K562 (cell line): ENCODE results near the gene CD52. TPM values are rescaled to one million over a fixed set of nuclear protein-coding genes. Genes with fewer than 3 reads are reported as not detected.

Source experiments
- ATAC-seq: fragments of 200-7000 bp; cut with Tn5 transposase; 3 replicates; pipeline ENCODE4 v1.9.1; 2020; ENCODE audit warnings: moderate library complexity
- BruUV-seq: library from RNA; stranded (reverse); fragments of 400-500 nt; replicated peaks from 2 replicates; lab custom pipeline; 2021; lab: Mats Ljungman, UMichigan
- CTCF ChIA-PET: fragments of 300-600 bp; formaldehyde crosslinking; extraction: SDS; loops from one replicate; lab custom pipeline; 2021; ENCODE audit warnings: low intra/inter-chr PET ratio; lab: Yijun Ruan, JAX
- POLR2A ChIA-PET: fragments of 300-600, 350-650 bp; sonication (Branson Sonifier 250); formaldehyde crosslinking; extraction: SDS; loops from one replicate; lab custom pipeline; 2021; ENCODE audit warnings: antibody characterized with exemption, inconsistent platforms; lab: Yijun Ruan, JAX
- DNase-seq, 4 experiments: peaks; one replicate each; pipeline versions ENCODE4 v3.0.0 to v3.0.0-alpha.2; 2011 to 2018; ENCODE audit warnings: low spot score in 3 of 4, mixed read lengths in 3 of 4; ENCODE audit errors: extremely low read depth in 1 of 4
- FAIRE-seq: peaks from 2 replicates; lab custom pipeline; 2011; peaks lifted over from hg19 to GRCh38; lab: Jason Lieb, UNC
- H2AFZ ChIP-seq: 2 replicates; pipeline ENCODE4 v1.6.0; 2011; ENCODE audit warnings: low read depth, low read length, control low read depth, inconsistent platforms
- H3K27ac ChIP-seq: fragments of 200-600 bp; 3 replicates; pipeline ENCODE4 v1.8.0; 2011; ENCODE audit warnings: low read depth, mild to moderate bottlenecking, control low read depth, inconsistent platforms, low read length, moderate library complexity, mixed read lengths; ENCODE audit errors: extremely low read depth
- H3K27me3 ChIP-seq, 2 experiments: fragments of 300-600 bp in 1 of 2; 2 replicates in 1 of 2; 3 replicates in 1 of 2; pipeline versions ENCODE4 v1.6.0 to v1.8.0; 2011; ENCODE audit warnings: inconsistent platforms in 2 of 2, low read length in 2 of 2, mild to moderate bottlenecking in 1 of 2, mixed read lengths in 1 of 2, moderate library complexity in 1 of 2; ENCODE audit not compliant: control insufficient read depth in 2 of 2, insufficient read depth in 2 of 2
- H3K36me3 ChIP-seq: fragments of 300-600 bp; 3 replicates; pipeline ENCODE4 v1.8.0; 2011; ENCODE audit warnings: mild to moderate bottlenecking, low read length, inconsistent platforms; ENCODE audit not compliant: control insufficient read depth, insufficient read depth
- H3K4me1 ChIP-seq, 2 experiments: fragments of 200-600 bp in 1 of 2; replicated peaks in 1 of 2; 2 replicates in 1 of 2; 3 replicates in 1 of 2; pipeline versions ENCODE4 v1.5.1 to v1.8.0; 2011; ENCODE audit warnings: inconsistent platforms in 2 of 2, low read length in 2 of 2, mild to moderate bottlenecking in 1 of 2, mixed read lengths in 1 of 2, moderate library complexity in 1 of 2; ENCODE audit not compliant: control insufficient read depth in 2 of 2, insufficient read depth in 2 of 2
- H3K4me2 ChIP-seq: 2 replicates; pipeline ENCODE4 v1.6.1; 2011; ENCODE audit warnings: low read length, control low read depth, inconsistent platforms, mixed read lengths; ENCODE audit not compliant: insufficient read depth
- H3K4me3 ChIP-seq: fragments of 200-600 bp; sonication (generic), shearing (Covaris generic); 2 replicates; pipeline ENCODE4 v1.5.1; 2016; ENCODE audit warnings: control low read depth, inconsistent platforms
- H3K79me2 ChIP-seq: fragments of 200-600 bp; 3 replicates; pipeline ENCODE4 v1.8.0; 2011; ENCODE audit warnings: low read length, inconsistent platforms; ENCODE audit not compliant: control insufficient read depth, insufficient read depth
- H3K9ac ChIP-seq, 2 experiments: 2 replicates each; pipeline versions ENCODE4 v1.6.0 to v1.6.1; 2011; ENCODE audit warnings: low read depth in 2 of 2, low read length in 2 of 2, control low read depth in 1 of 2, inconsistent platforms in 1 of 2, mild to moderate bottlenecking in 1 of 2, mixed read lengths in 1 of 2; ENCODE audit not compliant: insufficient read depth in 1 of 2
- H3K9me1 ChIP-seq: one replicate; pipeline ENCODE4 v1.6.0; 2011; ENCODE audit warnings: inconsistent platforms, mild to moderate bottlenecking, low read length, moderate library complexity; ENCODE audit not compliant: control insufficient read depth, insufficient read depth
- H3K9me3 ChIP-seq: replicated peaks from 2 replicates; pipeline ENCODE4 v1.5.1; 2011; ENCODE audit warnings: low read depth, low read length, inconsistent platforms; ENCODE audit not compliant: control insufficient read depth, insufficient read depth
- H4K20me1 ChIP-seq: replicated peaks from 2 replicates; pipeline ENCODE4 v1.6.1; 2011; ENCODE audit warnings: low read length, inconsistent platforms, mixed read lengths; ENCODE audit not compliant: control insufficient read depth, insufficient read depth
- CEBPZ ChIP-seq: fragments of 150-350 bp; IDR thresholded peaks from 2 replicates; pipeline ENCODE4 v1.6.1; 2014; ENCODE audit warnings: low read depth, mild to moderate bottlenecking, low read length, borderline replicate concordance
- MTA2 ChIP-seq: fragments of 450-650 bp; IDR thresholded peaks from 2 replicates; pipeline ENCODE4 v1.6.1; 2016; ENCODE audit warnings: low read depth
- NFE2 ChIP-seq: IDR thresholded peaks from 2 replicates; pipeline ENCODE4 v1.6.1; 2014; ENCODE audit warnings: antibody characterized with exemption, low read depth
- RBFOX2 ChIP-seq: fragments of 200-400 bp; formaldehyde crosslinking; IDR thresholded peaks from 2 replicates; pipeline ENCODE4 v1.6.1; 2017; ENCODE audit warnings: low read depth, mild to moderate bottlenecking, low read length, moderate library complexity
- RBM25 ChIP-seq: fragments of 200-400 bp; formaldehyde crosslinking; IDR thresholded peaks from 2 replicates; pipeline ENCODE4 v1.6.1; 2018; ENCODE audit warnings: low read length, low read depth, moderate library complexity; ENCODE audit not compliant: severe bottlenecking
- SMAD3 ChIP-seq: fragments of 450-650 bp; formaldehyde crosslinking; conservative IDR thresholded peaks from 2 replicates; pipeline ENCODE4 v1.4.0; 2020; ENCODE audit warnings: mild to moderate bottlenecking
- SMARCE1 ChIP-seq: fragments of 450-650 bp; IDR thresholded peaks from 2 replicates; pipeline ENCODE4 v1.7.1; 2016; ENCODE audit warnings: mild to moderate bottlenecking
- ZBTB40 ChIP-seq, 2 experiments: fragments of 450-650 bp in 1 of 2; sonication (generic) in 1 of 2; formaldehyde crosslinking in 1 of 2; IDR thresholded peaks; 2 replicates each; pipeline versions ENCODE4 v1.7.1 to v1.9.0; 2016 to 2022; ENCODE audit warnings: inconsistent platforms in 1 of 2, mild to moderate bottlenecking in 1 of 2, missing genetic modification reagents in 1 of 2
- WGBS: fragments of 100-300 bp; shearing (Covaris generic); methylation state at CpG from one replicate; pipeline ENCODE4 v1.1.6; 2016; ENCODE audit warnings: low coverage, mixed read lengths; ENCODE audit not compliant: insufficient coverage; ENCODE audit errors: missing lambda C conversion rate; 5-methylcytosine and 5-hydroxymethylcytosine counted together
- in situ Hi-C: fragments of 300-500 bp; cut with MboI; formaldehyde crosslinking; loops from 4 replicates; pipeline ENCODE4 v1.15.0; 2018; ENCODE audit warnings: inconsistent platforms, mixed read lengths
- intact Hi-C: fragments of 100-400 bp; cut with micrococcal nuclease; formaldehyde crosslinking; loops from 2 replicates; pipeline ENCODE4 v1.14.2; 2022
- polyA plus RNA-seq, 8 experiments: library from polyadenylated mRNA; depleted of rRNA in 4 of 8; stranded (reverse) in 5 of 8; unstranded in 3 of 8; fragments of >200 nt; fragmentation: Nextera tagmentation in 2 of 8; fragmentation: Illumina TruSeq in 1 of 8; extraction: Ambion mirVana in 2 of 8; extraction: Trizol in 1 of 8; gene quantifications; 2 replicates each; pipeline versions ENCODE4 v1.2.1 to v1.2.3, GENCODE V29; 2011 to 2014; ENCODE audit warnings: inconsistent platforms in 1 of 8, missing spikeins in 1 of 8
- total RNA-seq, 7 experiments: library from RNA; depleted of rRNA in 6 of 7; stranded (reverse); fragments of >200 nt in 6 of 7; fragmentation: Illumina TruSeq in 2 of 7; extraction: Trizol in 2 of 7; gene quantifications; 2 replicates each; pipeline versions ENCODE4 v1.2.1 to v1.2.3, GENCODE V29; 2011 to 2021; ENCODE audit warnings: low replicate concordance in 1 of 7

The CD52 gene
- total and polyA plus RNA-seq, 9 of the 15 experiments (the other 6 are each of a cell fraction or from before 2014, with no cell fraction given) = 34.9 to 488 (median 173) TPM

GRCh38 chr1:26327956-26328362 is 10.2 kb downstream of the CD52 start:
- Histone ChIP-seq H3K27me3 (no peaks in the 10 kb centered on the region), H3K36me3 (peaks cover 9% of the 10 kb centered on the region; the same call in 2 of the 3 replicates), H2AFZ (no peak overlapping the region), H3K4me1 (peaks cover 2 to 13% of the 10 kb centered on the region in 2 experiments; a peak in 3 of 5 replicates), H3K79me2 (no peaks in the 10 kb centered on the region), H3K4me2 (no peak overlapping the region), H3K9me3 (no peaks in the 10 kb centered on the region), H3K9me1 (no peaks in the 10 kb centered on the region), H3K27ac (no peak overlapping the region), H3K4me3 (no peak overlapping the region), H4K20me1 (no peaks in the 10 kb centered on the region), H3K9ac (peak overlapping the region in 1 of 2 experiments; percentile 86; a peak in 2 of 4 replicates)
- DNase-seq (peak in 1 of 4 experiments; percentile 45), FAIRE-seq (no peak), ATAC-seq (peak; percentile 54)
- ChIA-PET POLR2A (interaction anchor here (0.9 to 2.5 kb wide), 4 partner anchors 9 to 25 kb away, joined by 4 to 10 read pairs (median 5); partner anchors contain the start of gene CD52), CTCF (no interaction called here)
- intact Hi-C loops = loop anchor here (1.0 to 2.0 kb wide), 2 partner anchors 35 to 63 kb away; no protein-coding TSS in a partner anchor
- no TSS peak for BruUV-seq
- 61% methylated on average over 8 of the region's 8 CpGs for WGBS
- in situ Hi-C loops = no loop called here
- TF ChIP-seq CEBPZ (no peak), SMARCE1 (no peak), RBFOX2 (0 out of 2 replicates have a peak, but pooled peaks have one; percentile 40), MTA2 (no peak), RBM25 (no peak), NFE2 (no peak), SMAD3 (no peak), ZBTB40 (IDR thresholded peaks at IDR 0.05) (no peak), ZBTB40 (CRISPR knock-in tag; IDR thresholded peaks at IDR 0.05) (no peak)
